Endothelial cell of umbilical vein (primary cell): Measurements from ENCODE around the gene SCYL1. TPM values are rescaled to one million over a fixed set of nuclear protein-coding genes. Genes with fewer than 3 reads are reported as not detected.
A peak's percentile ranks its signal among the peaks of the same experiment; 100 is the strongest.
"Not testable (repeated sequence)": the region's sequence is repeated elsewhere in the genome, so short reads cannot be mapped to it uniquely, and the experiment has no call there.

Experiments used
- BruUV-seq: library from RNA; stranded (reverse); fragments of 400-500 nt; replicated peaks from 2 replicates; lab custom pipeline; 2021; lab: Mats Ljungman, UMichigan
- CTCF ChIA-PET: fragments of 300-600, 350-600 bp; sonication (Branson Sonifier 250); formaldehyde crosslinking; loops from one replicate; lab custom pipeline; 2021; ENCODE audit warnings: antibody characterized with exemption, inconsistent platforms; lab: Charles Lee
- POLR2A ChIA-PET: fragments of 300-600, 350-600 bp; sonication (Branson Sonifier 250); formaldehyde crosslinking; loops from one replicate; lab custom pipeline; 2021; ENCODE audit warnings: antibody characterized with exemption, inconsistent platforms; lab: Charles Lee
- DNase-seq: peaks from one replicate; pipeline ENCODE4 v3.0.0-alpha.2; 2011; ENCODE audit warnings: low read depth, low spot score
- FAIRE-seq: peaks from 2 replicates; lab custom pipeline; 2011; peaks lifted over from hg19 to GRCh38; lab: Jason Lieb, UNC
- H2AFZ ChIP-seq: 2 replicates; pipeline ENCODE4 v1.6.0; 2012; ENCODE audit warnings: low read depth, low read length, control low read depth, inconsistent platforms
- H3K27ac ChIP-seq: 2 replicates; pipeline ENCODE4 v1.5.1; 2011; ENCODE audit warnings: low read depth, mild to moderate bottlenecking, control low read depth, low read length, moderate library complexity; ENCODE audit not compliant: insufficient read depth
- H3K27me3 ChIP-seq, 2 experiments: 2 replicates each; pipeline versions ENCODE4 v1.6.0 to v1.6.1; 2011; ENCODE audit warnings: low read length in 2 of 2, mixed read lengths in 1 of 2; ENCODE audit not compliant: control insufficient read depth in 2 of 2, insufficient read depth in 2 of 2
- H3K36me3 ChIP-seq, 2 experiments: 2 replicates in 1 of 2; 3 replicates in 1 of 2; pipeline ENCODE4 v1.5.1; 2011; ENCODE audit warnings: low read length in 2 of 2, mild to moderate bottlenecking in 1 of 2, moderate library complexity in 1 of 2; ENCODE audit not compliant: control insufficient read depth in 2 of 2, insufficient read depth in 2 of 2; ENCODE audit errors: extremely low read depth in 1 of 2
- H3K4me1 ChIP-seq: 3 replicates; pipeline ENCODE4 v1.5.1; 2011; ENCODE audit warnings: mild to moderate bottlenecking, low read length; ENCODE audit not compliant: control insufficient read depth, insufficient read depth; ENCODE audit errors: extremely low read depth
- H3K4me2 ChIP-seq: 2 replicates; pipeline ENCODE4 v1.6.1; 2011; ENCODE audit warnings: low read length, control low read depth, mixed read lengths; ENCODE audit not compliant: insufficient read depth
- H3K4me3 ChIP-seq, 3 experiments: fragments of 200-600 bp in 1 of 3; sonication (generic), shearing (Covaris generic) in 1 of 3; replicated peaks in 1 of 3; 2 replicates each; pipeline ENCODE4 v1.5.1; 2011 to 2016; ENCODE audit warnings: control low read depth in 3 of 3, low read length in 3 of 3, mild to moderate bottlenecking in 2 of 3, inconsistent platforms in 1 of 3, low read depth in 1 of 3, moderate library complexity in 1 of 3; ENCODE audit not compliant: insufficient read depth in 1 of 3
- H3K79me2 ChIP-seq: 2 replicates; pipeline ENCODE4 v1.6.0; 2012; ENCODE audit warnings: low read length, inconsistent platforms; ENCODE audit not compliant: control insufficient read depth, insufficient read depth
- H3K9ac ChIP-seq: replicated peaks from 2 replicates; pipeline ENCODE3; 2011; ENCODE audit warnings: low read length, control low read depth; ENCODE audit not compliant: insufficient read depth; ENCODE audit errors: extremely low read depth
- H3K9me1 ChIP-seq: replicated peaks from 3 replicates; pipeline ENCODE4 v1.6.0; 2011; ENCODE audit warnings: mild to moderate bottlenecking, low read length; ENCODE audit not compliant: control insufficient read depth, insufficient read depth; ENCODE audit errors: extremely low read depth
- H3K9me3 ChIP-seq: replicated peaks from 2 replicates; pipeline ENCODE4 v1.5.1; 2012; ENCODE audit warnings: low read length, inconsistent platforms; ENCODE audit not compliant: control insufficient read depth, insufficient read depth
- H4K20me1 ChIP-seq: replicated peaks from 2 replicates; pipeline ENCODE3; 2011; ENCODE audit warnings: mild to moderate bottlenecking, low read length; ENCODE audit not compliant: control insufficient read depth, insufficient read depth; ENCODE audit errors: extremely low read depth
- EZH2 ChIP-seq: IDR thresholded peaks from 2 replicates; pipeline ENCODE4 v1.6.1; 2012; ENCODE audit warnings: borderline replicate concordance, low read depth, mild to moderate bottlenecking, moderate library complexity, low read length, inconsistent platforms; ENCODE audit not compliant: severe bottlenecking
- FOS ChIP-seq: IDR thresholded peaks from 2 replicates; pipeline ENCODE4 v1.6.1; 2011; ENCODE audit warnings: mild to moderate bottlenecking, low read length, moderate library complexity, borderline replicate concordance; ENCODE audit not compliant: insufficient read depth
- GATA2 ChIP-seq: IDR thresholded peaks from 2 replicates; pipeline ENCODE4 v1.7.0; 2011; ENCODE audit warnings: low read depth, mild to moderate bottlenecking, moderate library complexity, mixed read lengths, low read length; ENCODE audit not compliant: insufficient read length, insufficient read depth
- JUN ChIP-seq: IDR thresholded peaks from 2 replicates; pipeline ENCODE4 v1.6.1; 2011; ENCODE audit warnings: borderline replicate concordance, low read depth; ENCODE audit not compliant: insufficient read length, insufficient read depth
- POLR2A ChIP-seq: IDR thresholded peaks from 2 replicates; pipeline ENCODE4 v1.6.1; 2012; ENCODE audit warnings: low read depth, mild to moderate bottlenecking, control low read depth, low read length
- POLR2AphosphoS5 ChIP-seq: IDR thresholded peaks from 2 replicates; pipeline ENCODE4 v1.6.1; 2012; ENCODE audit warnings: low read depth, mild to moderate bottlenecking, control low read depth, low read length, moderate library complexity; ENCODE audit not compliant: insufficient read depth
- dilution Hi-C: fragments of 300-500 bp; cut with MboI; formaldehyde crosslinking; loops from one replicate; pipeline ENCODE4 v1.15.0; 2019; ENCODE audit warnings: low sequenced_read_pairs; ENCODE audit not compliant: extremely low pct_ligation_motif_present
- intact Hi-C: fragments of 100-400 bp; cut with micrococcal nuclease; formaldehyde crosslinking; loops from one replicate; pipeline ENCODE4 v1.10.0; 2022
- polyA plus RNA-seq, 4 experiments: library from polyadenylated mRNA; depleted of rRNA in 3 of 4; stranded (reverse) in 3 of 4; unstranded in 1 of 4; fragments of >200 nt; gene quantifications; 2 replicates each; pipeline versions ENCODE4 v1.2.1 to v1.2.3, GENCODE V29; 2011 to 2012; ENCODE audit warnings: missing spikeins in 1 of 4
- total RNA-seq: library from RNA; stranded (reverse); gene quantifications from 2 replicates; pipeline ENCODE4 v1.2.3, GENCODE V29; 2021
- TF ChIP-seq, protein P1 (sequence below), 2 donors: IDR thresholded peaks; 1 replicate in 1 of 2; 2 replicates in 1 of 2; pipeline ENCODE4 v1.5.1; 2011; ENCODE audit warnings: low read length in 2 of 2, mild to moderate bottlenecking in 2 of 2, moderate library complexity in 2 of 2, control low read depth in 1 of 2, inconsistent platforms in 1 of 2, low read depth in 1 of 2; ENCODE audit not compliant: insufficient read depth in 1 of 2; ENCODE audit errors: extremely low read depth in 1 of 2

The SCYL1 gene
- total and polyA plus RNA-seq, 2 donors (not counting 3 experiments of a cell fraction or from before 2014, with no cell fraction given): 88.2 to 126 TPM

DNA sequence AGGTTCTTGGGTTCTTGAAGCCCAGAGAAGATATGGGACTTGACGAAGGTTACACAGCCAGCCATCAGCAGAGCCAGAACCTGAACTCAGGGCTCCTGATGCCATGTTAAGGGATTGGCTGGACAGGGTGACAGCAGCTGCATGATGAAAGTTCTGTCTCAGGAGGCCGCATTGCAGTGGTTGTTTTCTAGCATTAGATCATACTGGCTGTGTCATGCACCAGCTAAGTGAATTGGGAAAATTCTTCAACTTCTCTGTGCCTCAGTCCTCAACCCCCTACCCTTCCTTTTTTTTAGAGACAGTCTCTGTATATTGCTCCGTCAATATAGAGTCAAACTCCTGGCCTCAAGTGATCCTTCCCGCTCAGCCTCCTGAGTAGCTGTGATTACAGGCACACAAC lies 38.7 kb downstream of the SCYL1 start:
- Histone ChIP-seq H3K9me1 (no peaks in the 10 kb centered on the region), H3K4me1 (peaks cover 43% of the 10 kb centered on the region), H2AFZ (no peak overlapping the region), H4K20me1 (no peaks in the 10 kb centered on the region), H3K27ac (no peak overlapping the region), H3K36me3 (no peaks in the 10 kb centered on the region), H3K4me2 (no peak overlapping the region), H3K9me3 (no peaks in the 10 kb centered on the region), H3K4me3 (no peak overlapping the region), H3K9ac (no peak overlapping the region), H3K79me2 (no peaks in the 10 kb centered on the region), H3K27me3 (no peaks in the 10 kb centered on the region)
- FAIRE-seq (no peak), DNase-seq (no peak)
- BruUV-seq: no TSS peak
- CTCF ChIA-PET: no interaction called here
- dilution Hi-C loops (no loop called here), intact Hi-C loops (no loop called here)
- TF ChIP-seq JUN (no peak), POLR2AphosphoS5 (no peak), EZH2 (no peak), GATA2 (no peak), POLR2A (no peak), FOS (no peak)
- TF ChIP-seq, protein P1, sequence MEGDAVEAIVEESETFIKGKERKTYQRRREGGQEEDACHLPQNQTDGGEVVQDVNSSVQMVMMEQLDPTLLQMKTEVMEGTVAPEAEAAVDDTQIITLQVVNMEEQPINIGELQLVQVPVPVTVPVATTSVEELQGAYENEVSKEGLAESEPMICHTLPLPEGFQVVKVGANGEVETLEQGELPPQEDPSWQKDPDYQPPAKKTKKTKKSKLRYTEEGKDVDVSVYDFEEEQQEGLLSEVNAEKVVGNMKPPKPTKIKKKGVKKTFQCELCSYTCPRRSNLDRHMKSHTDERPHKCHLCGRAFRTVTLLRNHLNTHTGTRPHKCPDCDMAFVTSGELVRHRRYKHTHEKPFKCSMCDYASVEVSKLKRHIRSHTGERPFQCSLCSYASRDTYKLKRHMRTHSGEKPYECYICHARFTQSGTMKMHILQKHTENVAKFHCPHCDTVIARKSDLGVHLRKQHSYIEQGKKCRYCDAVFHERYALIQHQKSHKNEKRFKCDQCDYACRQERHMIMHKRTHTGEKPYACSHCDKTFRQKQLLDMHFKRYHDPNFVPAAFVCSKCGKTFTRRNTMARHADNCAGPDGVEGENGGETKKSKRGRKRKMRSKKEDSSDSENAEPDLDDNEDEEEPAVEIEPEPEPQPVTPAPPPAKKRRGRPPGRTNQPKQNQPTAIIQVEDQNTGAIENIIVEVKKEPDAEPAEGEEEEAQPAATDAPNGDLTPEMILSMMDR (IDR thresholded peaks at IDR 0.05; ENCODE audit: extremely low read depth in 1 of 2, insufficient read depth in 1 of 2, low read depth in 1 of 2, low read length in 2 of 2): no peak
- POLR2A ChIA-PET: no interaction called here

GRCh38 chr11:65564879-65565559 lies 40.1 kb downstream of the SCYL1 start:
- H3K4me2 ChIP-seq, H3K79me2 ChIP-seq: not testable (repeated sequence)

More at GRCh38 chr11:65564879-65565559, 40.1 kb downstream of the SCYL1 start:
- H4K20me1 ChIP-seq, H3K27me3 ChIP-seq, FAIRE-seq, DNase-seq, H3K36me3 ChIP-seq, POLR2A ChIA-PET, H3K4me3 ChIP-seq, dilution Hi-C loops, intact Hi-C loops, H3K9me3 ChIP-seq, H3K9me1 ChIP-seq, H2AFZ ChIP-seq, BruUV-seq: not testable (repeated sequence)
- Histone ChIP-seq H3K9ac (peak overlapping the region; percentile 25), H3K27ac (peak overlapping the region; percentile 58), H3K4me1 (peaks cover 40% of the 10 kb centered on the region)
- CTCF ChIA-PET: interaction anchor here (0.9 to 2.4 kb wide), 4 partner anchors 8 to 29 kb away, joined by 3 to 18 read pairs (median 7); no protein-coding TSS in a partner anchor
